Right ventricle myocardium superior (tissue), 1 donor: ENCODE results near the gene NUP93. TPM values are rescaled to one million over a fixed set of nuclear protein-coding genes. Genes with fewer than 3 reads are reported as not detected.

Source experiments
- ATAC-seq: fragments of 200-7000 bp; cut with Tn5 transposase; one replicate; pipeline ENCODE4 v1.9.1; 2020; ENCODE audit warnings: mild to moderate bottlenecking; ENCODE audit not compliant: poor library complexity
- DNase-seq: peaks from one replicate; pipeline ENCODE4 v3.0.0-alpha.2; 2020
- intact Hi-C: fragments of 100-400 bp; cut with DNase I; formaldehyde crosslinking; loops from one replicate; pipeline ENCODE4 v1.11.2; 2022
- total RNA-seq: library from RNA; stranded (reverse); fragmentation: NEBNext Ultra II Directional; extraction: Animal tissue kit (Norgen Biotek cat#: 25700); gene quantifications from one replicate; pipeline ENCODE4 v1.2.1, GENCODE V29; 2021
- donor health status: DM: no; HTN: yes; CAD: no; lungs with severe emphysema.

NUP93 gene
- total RNA-seq, 1 donor from 2014 or later, result 20.6 TPM

DNA sequence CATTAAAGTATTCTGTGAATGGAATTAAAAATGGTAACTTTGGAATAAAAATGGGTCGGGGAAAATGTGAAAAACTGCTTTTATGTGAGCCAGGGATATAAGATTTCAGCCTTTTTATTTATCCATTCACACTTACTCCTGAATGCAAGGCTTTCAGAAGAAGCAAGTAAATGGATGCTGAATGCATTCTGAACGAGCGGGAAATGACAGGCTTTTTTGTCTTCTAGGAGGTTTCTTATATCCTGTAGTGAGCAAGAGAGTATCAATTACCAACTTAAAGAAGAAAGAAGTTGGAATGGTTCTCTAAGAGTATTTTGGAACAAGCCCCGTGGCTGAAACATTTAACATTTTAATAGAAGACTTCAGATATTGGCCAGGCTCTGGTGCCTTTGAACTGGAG lies 36.0 kb downstream of the NUP93 start:
- intact Hi-C loops, result no loop called here
- ATAC-seq (no peak), DNase-seq (no peak)

GRCh38 chr16:56767024-56767423 lies 37.1 kb downstream of the NUP93 start:
- DNase-seq, result no peak
- intact Hi-C loops, result no loop called here
- ATAC-seq, result no peak

DNA sequence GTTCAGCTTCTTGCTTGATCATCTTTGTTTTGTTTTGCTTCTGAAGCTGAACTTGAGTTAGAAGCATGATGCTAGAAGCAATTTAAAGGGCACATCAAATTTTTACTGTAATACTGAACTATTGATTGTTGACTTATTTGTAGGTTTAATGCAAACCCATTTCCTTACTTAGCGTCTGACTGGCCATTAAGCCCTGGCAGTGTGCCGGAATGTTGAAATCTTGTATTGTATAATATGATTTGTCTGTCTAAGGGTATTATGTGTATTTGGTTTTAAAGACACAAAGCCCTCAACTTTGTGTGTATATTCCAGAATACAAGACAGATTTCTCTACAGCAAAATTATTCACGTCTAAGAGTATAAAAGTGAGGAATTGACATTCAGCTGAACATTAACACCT lies 39.7 kb downstream of the NUP93 start:
- DNase-seq, result no peak
- no peak for ATAC-seq
- intact Hi-C loops, result no loop called here

- ATAC-seq (no peak), DNase-seq (no peak)
- intact Hi-C loops, result no loop called here
Measured at GRCh38 chr16:56771558-56772279, 41.8 kb downstream of the NUP93 start.

DNA sequence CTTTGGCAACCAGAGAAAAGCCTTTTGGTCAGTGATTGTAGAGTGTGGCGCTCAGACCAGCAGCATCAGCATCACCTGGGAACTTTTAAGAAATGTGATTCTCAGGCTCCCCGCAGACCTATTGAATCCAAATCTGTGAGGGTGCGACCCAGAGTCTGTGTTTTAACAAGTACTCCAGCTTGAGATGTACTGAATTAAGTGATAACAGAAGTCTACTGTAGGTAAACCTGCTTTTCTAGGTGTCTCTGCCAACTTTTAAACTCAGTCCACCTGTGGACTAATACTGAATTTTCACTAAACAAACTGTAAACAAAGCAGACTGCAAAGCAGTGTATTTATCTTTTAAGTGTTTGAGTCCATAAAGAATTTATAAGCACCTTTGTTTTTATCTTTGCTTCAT lies 43.6 kb downstream of the NUP93 start:
- no peak for DNase-seq
- intact Hi-C loops, result no loop called here
- ATAC-seq, result no peak

DNA sequence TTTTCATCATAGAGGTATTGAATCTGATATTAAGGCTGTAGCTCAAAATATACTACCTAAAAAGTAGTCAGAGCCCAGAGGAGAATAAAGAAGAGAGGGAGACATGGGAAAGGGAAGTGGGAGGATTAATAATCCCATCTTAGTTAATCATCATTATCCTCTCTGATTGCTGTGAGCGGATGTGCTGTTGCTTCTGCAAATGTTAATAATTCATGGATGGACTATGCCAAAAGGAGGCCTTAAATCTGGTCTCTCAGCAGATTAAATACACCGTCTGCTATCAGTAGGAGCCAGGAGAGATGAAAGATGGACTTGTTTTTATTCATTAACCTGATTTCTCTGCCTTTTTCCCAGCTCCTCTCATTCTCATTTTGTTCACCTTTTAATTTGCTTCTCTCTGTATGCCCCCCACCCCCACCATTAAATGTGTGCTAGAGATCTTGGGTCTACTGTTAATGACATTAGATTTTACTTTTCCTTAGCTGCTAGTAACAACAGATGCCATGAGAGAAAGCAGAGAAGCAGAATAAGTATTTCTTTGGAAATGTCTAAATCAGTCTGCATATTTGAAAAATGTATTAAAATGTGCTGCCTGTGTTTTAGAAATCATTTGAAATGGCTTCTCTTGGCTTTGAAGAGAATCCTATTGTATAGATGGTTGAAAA lies 44.2 kb downstream of the NUP93 start:
- DNase-seq (no peak), ATAC-seq (no peak)
- intact Hi-C loops, result no loop called here

GRCh38 chr16:56775162-56775561 lies 45.2 kb downstream of the NUP93 start:
- DNase-seq, result no peak
- no peak for ATAC-seq
- intact Hi-C loops, result no loop called here

GRCh38 chr16:56776562-56776961 lies 46.6 kb downstream of the NUP93 start:
- ATAC-seq, result no peak
- DNase-seq, result peak; percentile 54
- intact Hi-C loops, result no loop called here

DNA sequence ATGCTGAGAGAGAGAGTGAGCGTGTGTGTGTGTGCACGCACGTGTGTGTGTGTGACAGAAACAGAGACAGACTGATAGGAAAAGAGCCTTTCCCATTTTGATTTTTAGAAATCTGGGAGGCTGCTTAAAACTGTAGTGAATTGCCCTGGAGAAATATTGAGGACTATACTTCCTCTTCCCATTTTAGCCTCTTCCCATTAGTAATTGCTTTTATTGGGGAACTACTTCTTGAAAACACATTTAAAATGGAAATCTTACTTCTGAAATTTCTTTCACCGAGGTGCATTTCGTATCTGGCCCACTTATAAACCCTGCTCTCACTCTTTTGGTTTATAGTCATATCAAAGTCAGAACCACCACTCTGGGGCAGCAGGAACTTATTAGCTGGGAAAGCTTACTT lies 47.1 kb downstream of the NUP93 start:
- ATAC-seq, result no peak
- intact Hi-C loops, result no loop called here
- no peak for DNase-seq

- no peak for ATAC-seq
- intact Hi-C loops, result no loop called here
- DNase-seq, result no peak
Measured at GRCh38 chr16:56777482-56777881, 47.6 kb downstream of the NUP93 start.

DNA sequence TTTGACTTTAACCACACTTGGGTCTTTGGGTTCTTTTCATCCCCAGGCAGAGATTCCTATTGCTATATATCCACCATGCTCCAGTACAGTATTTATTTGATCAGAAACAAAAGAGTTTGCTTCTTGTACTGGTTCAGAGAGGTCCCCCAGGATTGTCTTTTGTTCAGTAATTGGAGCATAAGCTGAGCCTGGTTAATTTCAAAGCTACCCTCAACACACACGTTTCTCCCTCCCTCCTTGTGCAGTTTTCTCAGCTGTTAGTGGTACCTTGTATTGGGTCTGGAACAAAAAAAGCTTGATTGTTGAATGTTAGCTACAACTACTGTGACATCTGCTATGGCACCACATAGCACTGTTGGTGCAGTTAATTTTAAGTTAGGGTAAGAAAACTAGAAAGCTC lies 50.0 kb downstream of the NUP93 start:
- ATAC-seq, result no peak
- DNase-seq, result no peak
- intact Hi-C loops, result no loop called here

GRCh38 chr16:56780646-56781045 lies 50.7 kb downstream of the NUP93 start:
- DNase-seq (no peak), ATAC-seq (no peak)
- intact Hi-C loops, result no loop called here

- ATAC-seq (no peak), DNase-seq (no peak)
- intact Hi-C loops, result no loop called here
Measured at GRCh38 chr16:56781528-56781961, 51.6 kb downstream of the NUP93 start.

DNA sequence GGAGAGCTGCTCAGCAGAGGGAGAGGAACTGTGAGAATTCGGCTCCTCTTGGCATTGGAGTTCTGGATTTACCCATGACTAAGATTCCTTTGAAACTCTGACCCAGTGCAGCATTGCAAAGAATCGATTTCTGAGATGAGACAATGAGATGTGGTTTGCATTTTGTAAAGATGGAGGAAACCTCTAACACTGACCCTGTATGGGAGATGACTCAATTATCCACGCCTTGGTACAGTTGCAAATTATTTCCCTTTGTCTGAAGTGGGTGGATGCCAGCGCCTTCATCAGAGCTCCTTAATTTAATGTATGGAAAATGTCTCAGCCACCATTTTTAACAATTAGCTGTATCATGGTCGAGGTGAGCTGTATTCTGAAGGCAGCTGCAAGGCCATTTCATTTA lies 53.4 kb downstream of the NUP93 start:
- ATAC-seq, result no peak
- no peak for DNase-seq
- intact Hi-C loops, result no loop called here

- ATAC-seq, result no peak
- DNase-seq, result no peak
- intact Hi-C loops, result no loop called here
Measured at GRCh38 chr16:56785317-56785716, 55.4 kb downstream of the NUP93 start.

DNA sequence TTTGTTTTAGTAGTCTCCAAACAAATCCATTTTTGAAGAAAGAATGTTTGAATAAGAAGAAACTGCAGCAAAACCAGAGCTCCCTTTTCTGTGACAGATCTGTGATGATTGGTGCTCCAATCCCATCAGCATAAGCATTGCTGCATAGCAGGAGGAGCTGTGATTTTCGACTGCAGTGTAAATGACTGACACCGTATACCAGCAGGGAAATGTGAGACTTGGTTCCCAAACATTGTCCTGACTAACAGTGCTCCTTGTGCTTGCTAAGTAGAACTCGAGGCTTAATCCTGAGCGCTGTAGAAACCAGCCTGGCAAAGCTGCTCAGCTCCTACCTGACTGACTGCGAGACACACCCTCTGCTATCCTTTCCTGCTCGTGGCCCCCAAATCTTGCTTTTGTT lies 57.2 kb downstream of the NUP93 start:
- DNase-seq, result no peak
- ATAC-seq, result no peak
- intact Hi-C loops, result no loop called here

DNA sequence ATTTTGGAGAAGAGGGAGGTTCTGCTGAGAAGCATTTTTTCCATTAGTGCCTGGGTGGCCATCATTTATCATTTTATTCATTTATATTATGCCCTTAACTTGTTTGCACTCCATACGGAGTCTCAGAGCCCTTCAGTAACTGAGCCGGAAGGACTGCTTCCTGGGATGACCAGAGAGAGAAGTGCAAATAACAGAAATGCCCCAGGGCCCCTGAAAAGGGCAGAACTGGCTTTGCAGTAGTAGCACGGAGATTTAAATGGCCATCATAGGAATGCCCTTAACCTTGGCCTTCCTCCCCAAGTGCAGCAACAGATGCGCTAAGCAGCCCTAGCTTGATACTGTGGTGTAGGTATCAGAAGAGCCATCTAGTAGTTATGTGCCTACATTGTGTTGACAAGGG lies 58.5 kb downstream of the NUP93 start:
- intact Hi-C loops, result no loop called here
- ATAC-seq, result no peak
- DNase-seq, result no peak

GRCh38 chr16:56789360-56789759 lies 59.4 kb downstream of the NUP93 start:
- intact Hi-C loops, result no loop called here
- DNase-seq, result peak; percentile 40
- peak; percentile 58 for ATAC-seq

DNA sequence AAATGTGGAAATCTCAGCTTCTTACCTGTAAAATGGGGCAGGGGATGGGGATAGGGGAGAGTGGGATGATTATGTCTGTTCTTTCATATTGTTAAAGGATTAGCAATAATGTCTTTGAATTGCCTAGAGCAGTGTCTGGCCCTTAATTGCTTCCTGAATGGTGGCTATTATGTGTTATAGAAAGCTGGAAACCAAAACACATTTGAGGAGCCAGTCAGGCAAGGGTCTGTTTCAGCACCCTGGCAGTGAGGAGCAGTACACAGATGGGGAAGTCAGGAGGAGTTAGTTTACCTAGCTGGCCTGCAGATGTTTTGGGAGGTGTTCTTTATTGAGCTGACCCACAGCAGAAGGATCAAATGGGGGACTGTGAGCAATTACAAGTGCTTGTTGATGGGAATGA lies 63.0 kb downstream of the NUP93 start:
- ATAC-seq, result no peak
- DNase-seq, result no peak

GRCh38 chr16:56793492-56793891 lies 63.6 kb downstream of the NUP93 start:
- DNase-seq (no peak), ATAC-seq (no peak)
- intact Hi-C loops, result no loop called here

More for the DNA sequence above, 63.0 kb downstream of the NUP93 start:
- intact Hi-C loops, result no loop called here

DNA sequence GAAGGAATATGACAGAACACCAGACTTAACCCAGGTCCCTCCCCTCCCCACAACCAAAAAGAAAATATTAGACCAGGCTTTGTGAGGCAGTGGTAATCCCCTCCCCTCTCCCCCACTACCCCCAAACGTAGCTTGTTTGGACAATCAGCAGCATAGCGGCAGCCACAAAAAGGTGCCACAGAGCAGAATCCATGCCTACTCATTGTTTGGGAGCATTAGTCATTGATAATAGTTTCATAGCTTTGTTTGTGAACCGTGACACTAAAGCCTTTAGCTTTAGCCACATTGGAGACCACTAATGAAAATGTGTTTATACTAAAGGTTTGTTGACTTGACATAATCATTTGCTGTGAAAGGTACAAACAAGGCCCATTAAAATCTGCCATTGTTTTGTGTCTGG lies 65.1 kb downstream of the NUP93 start:
- DNase-seq (no peak), ATAC-seq (no peak)
- intact Hi-C loops, result no loop called here
